Amniotic stem cell (primary cell): ENCODE measurements around the gene ZFYVE27.
A peak's percentile ranks its signal among the peaks of the same experiment; 100 is the strongest.
"Not testable (repeated sequence)": the region's sequence is repeated elsewhere in the genome, so short reads cannot be mapped to it uniquely, and the experiment has no call there.

Source experiments
- DNase-seq: peaks from one replicate; lab custom pipeline; 2025; lab: John Stamatoyannopoulos, UW

ZFYVE27 gene

GRCh38 chr10:97736902-97737769 lies at the start of gene ZFYVE27:
Gene ZFYVE27 (plus strand): TSS chr10:97737128. CDS start chr10:97738478, 1,350 bp downstream.
- peak; percentile 86 for DNase-seq

GRCh38 chr10:97687785-97688781 lies 48.8 kb upstream of the ZFYVE27 start:
- peak; percentile 49 for DNase-seq

GRCh38 chr10:97689559-97690020 lies 47.3 kb upstream of the ZFYVE27 start:
- peak; percentile 85 for DNase-seq

GRCh38 chr10:97690133-97690532 lies 46.8 kb upstream of the ZFYVE27 start:
- DNase-seq: no peak

- not testable (repeated sequence) for DNase-seq
These were observed 38.8 kb upstream of the ZFYVE27 start for GRCh38 chr10:97698072-97698655.

GRCh38 chr10:97701438-97702069 lies 35.4 kb upstream of the ZFYVE27 start:
- DNase-seq: peak; percentile 34

GRCh38 chr10:97703398-97704067 lies 33.4 kb upstream of the ZFYVE27 start:
- no peak for DNase-seq

- no peak for DNase-seq
These were observed 32.6 kb upstream of the ZFYVE27 start for GRCh38 chr10:97704341-97704740.

- DNase-seq: no peak
These were observed 31.8 kb upstream of the ZFYVE27 start for GRCh38 chr10:97705006-97705670.

GRCh38 chr10:97707134-97707861 lies 29.6 kb upstream of the ZFYVE27 start:
- no peak for DNase-seq

- DNase-seq: no peak
These were observed 28.8 kb upstream of the ZFYVE27 start for GRCh38 chr10:97708167-97708566.

- DNase-seq: peak; percentile 72
These were observed 27.7 kb upstream of the ZFYVE27 start for GRCh38 chr10:97708976-97709946.

- no peak for DNase-seq
These were observed 25.0 kb upstream of the ZFYVE27 start for GRCh38 chr10:97711640-97712572.

- DNase-seq: peak; percentile 61
These were observed 23.5 kb upstream of the ZFYVE27 start, which contains the start of gene MARVELD1 for GRCh38 chr10:97713339-97713825. Gene MARVELD1 (plus strand): TSS chr10:97713730. CDS start chr10:97713877, 147 bp downstream.

GRCh38 chr10:97713826-97714400 lies 23.0 kb upstream of the ZFYVE27 start:
- no peak for DNase-seq

- peak; percentile 60 for DNase-seq
These were observed 22.3 kb upstream of the ZFYVE27 start for GRCh38 chr10:97714401-97715258.
